ENCODE measurements around the gene PPIF.
A peak's percentile ranks its signal among the peaks of the same experiment; 100 is the strongest.

PPIF gene

DNA sequence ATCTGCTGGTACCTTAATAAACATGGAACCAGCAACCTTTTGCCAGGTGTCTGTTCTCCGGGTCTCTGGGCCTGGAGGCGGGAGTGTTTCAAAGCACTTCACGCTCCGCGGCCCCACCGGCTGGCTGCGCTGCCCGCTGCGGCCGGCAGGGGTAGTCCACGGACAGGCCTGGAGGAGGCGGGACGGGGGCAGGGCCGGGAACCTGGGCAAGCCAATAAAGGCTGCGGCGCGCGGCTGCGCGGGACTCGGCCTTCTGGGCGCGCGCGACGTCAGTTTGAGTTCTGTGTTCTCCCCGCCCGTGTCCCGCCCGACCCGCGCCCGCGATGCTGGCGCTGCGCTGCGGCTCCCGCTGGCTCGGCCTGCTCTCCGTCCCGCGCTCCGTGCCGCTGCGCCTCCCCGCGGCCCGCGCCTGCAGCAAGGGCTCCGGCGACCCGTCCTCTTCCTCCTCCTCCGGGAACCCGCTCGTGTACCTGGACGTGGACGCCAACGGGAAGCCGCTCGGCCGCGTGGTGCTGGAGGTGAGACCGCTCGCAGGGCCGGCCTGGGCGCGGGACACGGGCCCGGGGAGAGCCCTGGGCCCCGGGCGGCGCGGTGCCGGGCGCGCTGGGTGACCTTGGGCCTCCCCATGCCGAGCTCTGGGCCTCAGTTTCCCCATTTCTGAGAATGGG is at the start of gene PPIF:
Gene PPIF (plus strand): TSS at position 244 of the 668 bp plus-strand sequence. CDS start 80 bp downstream, at position 324.
- DNase-seq (ENCODE audit: low read depth): peak; percentile 81
- peak within 1 kb of the TSS; percentile 49 for H3K4me3 ChIP-seq (ENCODE audit: low read depth, low read length)
- in situ Hi-C loops (cut with HindIII; ENCODE audit: low sequenced_read_pairs): no loop called here
- TF ChIP-seq, protein P1, sequence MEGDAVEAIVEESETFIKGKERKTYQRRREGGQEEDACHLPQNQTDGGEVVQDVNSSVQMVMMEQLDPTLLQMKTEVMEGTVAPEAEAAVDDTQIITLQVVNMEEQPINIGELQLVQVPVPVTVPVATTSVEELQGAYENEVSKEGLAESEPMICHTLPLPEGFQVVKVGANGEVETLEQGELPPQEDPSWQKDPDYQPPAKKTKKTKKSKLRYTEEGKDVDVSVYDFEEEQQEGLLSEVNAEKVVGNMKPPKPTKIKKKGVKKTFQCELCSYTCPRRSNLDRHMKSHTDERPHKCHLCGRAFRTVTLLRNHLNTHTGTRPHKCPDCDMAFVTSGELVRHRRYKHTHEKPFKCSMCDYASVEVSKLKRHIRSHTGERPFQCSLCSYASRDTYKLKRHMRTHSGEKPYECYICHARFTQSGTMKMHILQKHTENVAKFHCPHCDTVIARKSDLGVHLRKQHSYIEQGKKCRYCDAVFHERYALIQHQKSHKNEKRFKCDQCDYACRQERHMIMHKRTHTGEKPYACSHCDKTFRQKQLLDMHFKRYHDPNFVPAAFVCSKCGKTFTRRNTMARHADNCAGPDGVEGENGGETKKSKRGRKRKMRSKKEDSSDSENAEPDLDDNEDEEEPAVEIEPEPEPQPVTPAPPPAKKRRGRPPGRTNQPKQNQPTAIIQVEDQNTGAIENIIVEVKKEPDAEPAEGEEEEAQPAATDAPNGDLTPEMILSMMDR (IDR thresholded peaks at IDR 0.05; ENCODE audit: low read depth, low read length, missing control alignments): peak; percentile 91

DNA sequence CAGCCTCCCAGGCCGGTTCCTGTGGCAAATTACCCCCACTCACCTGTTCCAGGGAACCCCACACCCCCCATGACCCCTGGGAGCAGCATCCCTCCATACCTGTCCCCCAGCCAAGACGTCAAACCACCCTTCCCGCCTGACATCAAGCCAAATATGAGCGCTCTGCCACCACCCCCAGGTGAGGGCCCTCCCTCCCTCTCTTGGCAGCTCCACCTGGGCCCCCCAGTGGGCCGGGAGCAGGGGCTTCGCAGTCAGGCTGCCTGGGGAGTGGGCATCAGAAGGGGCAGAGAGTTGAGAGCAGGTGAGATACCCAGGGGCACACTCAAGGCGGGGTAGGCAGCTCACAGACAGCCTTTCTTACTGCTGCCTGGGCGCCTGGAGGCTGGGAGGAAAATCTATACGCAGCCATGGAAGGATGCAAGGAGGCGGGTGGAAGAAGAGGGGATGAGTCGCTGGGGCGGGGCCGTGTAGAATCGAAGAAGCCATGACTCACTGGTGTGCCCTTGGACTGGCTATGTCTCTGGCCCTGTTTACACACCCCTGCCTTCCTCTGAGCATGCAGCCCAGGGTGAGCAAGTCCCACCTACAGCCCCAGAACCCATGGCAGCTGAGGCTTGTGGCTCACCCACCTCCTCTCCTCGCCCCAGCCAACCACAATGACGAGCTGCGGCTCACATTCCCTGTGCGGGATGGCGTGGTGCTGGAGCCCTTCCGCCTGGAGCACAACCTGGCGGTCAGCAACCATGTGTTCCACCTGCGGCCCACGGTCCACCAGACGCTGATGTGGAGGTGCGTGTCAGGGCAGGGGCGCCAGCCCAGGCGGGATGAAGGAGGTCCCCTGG is 48.6 kb upstream of the PPIF start:
- H3K4me3 ChIP-seq (ENCODE audit: low read depth, low read length): no peak overlapping the region
- TF ChIP-seq, protein P1 (IDR thresholded peaks at IDR 0.05; ENCODE audit: low read depth, low read length, missing control alignments): no peak
- DNase-seq (ENCODE audit: low read depth): peak; percentile 88
- in situ Hi-C loops (cut with HindIII; ENCODE audit: low sequenced_read_pairs): no loop called here

DNA sequence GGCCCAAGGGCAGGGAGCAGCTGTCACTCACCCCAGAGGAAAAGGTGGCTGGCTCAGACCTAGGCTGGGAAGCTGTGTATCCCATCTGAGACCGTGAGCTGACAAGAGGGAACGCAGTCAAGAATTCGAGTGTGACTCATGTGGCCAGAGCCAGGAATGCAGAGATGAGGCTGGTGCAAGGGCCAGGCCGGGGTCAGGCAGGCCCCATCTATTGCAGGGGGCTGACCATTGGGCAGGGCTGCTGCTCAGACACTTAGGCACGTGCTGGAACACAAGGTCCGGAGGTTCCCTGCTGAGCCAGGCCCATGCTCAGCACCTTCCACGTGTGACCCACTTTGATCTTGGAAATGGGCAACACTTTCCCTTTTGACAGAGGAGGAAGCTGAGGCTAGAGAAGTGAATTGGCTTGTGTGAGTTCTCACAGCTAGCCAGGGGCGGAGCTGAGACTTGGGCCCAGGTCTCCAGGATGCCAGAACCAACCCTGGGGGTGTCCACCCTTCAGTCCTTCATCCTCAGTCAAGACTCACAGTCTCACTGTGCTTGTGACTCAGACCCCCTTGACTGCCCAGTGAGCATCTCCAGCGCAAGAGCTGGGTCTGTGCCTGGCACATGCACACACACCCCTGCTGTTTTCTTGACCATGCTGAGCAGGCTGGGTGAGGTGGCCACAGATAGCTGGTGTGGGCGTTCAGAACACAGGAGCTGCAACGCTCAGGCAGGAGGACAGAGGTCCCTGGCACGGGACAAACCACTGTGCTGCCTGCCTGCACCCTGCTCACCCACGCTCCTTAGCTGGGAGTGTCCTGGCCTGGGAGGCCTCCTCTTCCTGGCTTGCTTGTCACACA is 47.6 kb upstream of the PPIF start:
- in situ Hi-C loops (cut with HindIII; ENCODE audit: low sequenced_read_pairs): no loop called here
- no peak overlapping the region for H3K4me3 ChIP-seq (ENCODE audit: low read depth, low read length)
- no peak for DNase-seq (ENCODE audit: low read depth)
- TF ChIP-seq, protein P1 (IDR thresholded peaks at IDR 0.05; ENCODE audit: low read depth, low read length, missing control alignments): no peak

DNA sequence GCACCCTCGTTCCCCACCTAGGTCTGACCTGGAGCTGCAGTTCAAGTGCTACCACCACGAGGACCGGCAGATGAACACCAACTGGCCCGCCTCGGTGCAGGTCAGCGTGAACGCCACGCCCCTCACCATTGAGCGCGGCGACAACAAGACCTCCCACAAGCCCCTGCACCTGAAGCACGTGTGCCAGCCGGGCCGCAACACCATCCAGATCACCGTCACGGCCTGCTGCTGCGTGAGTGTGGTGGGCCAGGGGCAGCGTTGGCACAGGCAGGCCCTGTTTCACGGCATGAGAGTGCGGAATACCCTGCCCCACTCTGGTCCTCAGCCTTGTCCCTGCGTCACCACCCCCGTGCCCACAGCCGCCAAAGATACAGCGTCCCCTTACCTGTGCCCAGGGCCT is 46.6 kb upstream of the PPIF start:
- DNase-seq (ENCODE audit: low read depth): no peak
- in situ Hi-C loops (cut with HindIII; ENCODE audit: low sequenced_read_pairs): no loop called here
- H3K4me3 ChIP-seq (ENCODE audit: low read depth, low read length): no peak overlapping the region
- TF ChIP-seq, protein P1 (IDR thresholded peaks at IDR 0.05; ENCODE audit: low read depth, low read length, missing control alignments): no peak

DNA sequence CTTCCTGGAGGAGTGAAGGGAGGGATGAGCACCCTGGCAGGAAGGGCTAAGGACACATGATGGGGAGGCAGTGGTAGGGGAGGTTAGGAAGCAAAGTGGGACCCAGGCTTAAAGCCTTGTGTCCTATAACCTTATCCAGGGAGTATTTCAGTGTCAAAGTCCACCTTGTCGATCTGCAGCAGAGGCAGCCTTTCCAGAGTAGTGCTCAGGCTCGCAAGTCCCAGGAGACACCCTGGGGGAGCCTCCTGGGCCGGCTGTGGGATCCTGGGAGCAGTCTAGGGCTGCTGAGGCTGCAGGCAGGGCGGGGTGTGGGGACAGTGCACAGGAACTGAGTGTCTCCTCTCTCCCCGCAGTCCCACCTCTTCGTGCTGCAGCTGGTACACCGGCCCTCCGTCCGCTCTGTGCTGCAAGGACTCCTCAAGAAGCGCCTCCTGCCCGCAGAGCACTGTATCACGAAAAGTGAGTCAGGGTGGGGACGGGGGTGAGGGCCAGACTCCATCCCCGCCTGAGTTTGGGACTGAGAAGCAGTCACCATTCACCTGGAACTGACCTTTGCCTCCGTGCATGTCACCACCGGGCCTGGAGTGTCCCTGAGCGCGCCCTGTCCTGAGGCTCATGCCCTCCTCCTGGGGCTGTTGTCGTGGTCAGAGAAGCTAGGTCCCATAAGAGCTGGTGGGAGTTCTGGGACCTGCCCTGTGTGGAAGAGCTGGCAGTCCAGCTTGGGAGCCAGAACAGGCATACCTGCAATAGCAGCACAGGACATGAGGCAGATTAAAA is 45.3 kb upstream of the PPIF start:
- TF ChIP-seq, protein P1 (IDR thresholded peaks at IDR 0.05; ENCODE audit: low read depth, low read length, missing control alignments): no peak
- H3K4me3 ChIP-seq (ENCODE audit: low read depth, low read length): no peak overlapping the region
- in situ Hi-C loops (cut with HindIII; ENCODE audit: low sequenced_read_pairs): no loop called here
- DNase-seq (ENCODE audit: low read depth): no peak

Data from astrocyte of the cerebellum (primary cell).